Astrocyte (in vitro differentiated cells and primary cell): ENCODE measurements around the gene RALGPS1.

ENCODE experiments used
- CTCF ChIP-seq: IDR thresholded peaks from 2 replicates; pipeline ENCODE4 v1.5.1; 2011; ENCODE audit warnings: low read depth, mild to moderate bottlenecking, inconsistent platforms, low read length, moderate library complexity; ENCODE audit not compliant: insufficient read depth
- EZH2 ChIP-seq: IDR thresholded peaks from 2 replicates; pipeline ENCODE4 v1.6.1; 2012; ENCODE audit warnings: mild to moderate bottlenecking, low read length, inconsistent platforms; ENCODE audit not compliant: insufficient read depth

- TF ChIP-seq CTCF (no peak), EZH2 (no peak)
Measured at GRCh38 chr9:127143920-127144465, 229.4 kb downstream of the RALGPS1 start.
